Measurements from ENCODE around the gene FANCC.
"Not testable (repeated sequence)": the region's sequence is repeated elsewhere in the genome, so short reads cannot be mapped to it uniquely, and the experiment has no call there.

The FANCC gene

GRCh38 chr9:95217936-95218335, 99.6 kb downstream of the FANCC start:
- Histone ChIP-seq H3K4me1 (ENCODE audit: control insufficient read depth, insufficient read depth, low read length) (peaks cover 5% of the 10 kb centered on the region; the same call in 1 of the 2 replicates), H3K27me3 (ENCODE audit: control insufficient read depth, insufficient read depth, low read length) (no peaks in the 10 kb centered on the region), H3K9me3 (ENCODE audit: control insufficient read depth, insufficient read depth, low read length) (no peaks in the 10 kb centered on the region), H3K4me3 (ENCODE audit: low read length) (no peak overlapping the region), H3K27ac (ENCODE audit: low read length) (no peak overlapping the region), H3K36me3 (ENCODE audit: control insufficient read depth, insufficient read depth, low read length) (no peaks in the 10 kb centered on the region)
- no peak for DNase-seq (ENCODE audit: low read depth, low spot score)
- WGBS (ENCODE audit: insufficient coverage, insufficient read length) = no CpG with 5 or more reads among the region's 5 CpGs

- WGBS (ENCODE audit: insufficient coverage, insufficient read length) = no CpG with 5 or more reads among the region's 5 CpGs
- Histone ChIP-seq H3K4me1 (ENCODE audit: control insufficient read depth, insufficient read depth, low read length) (peaks cover 5% of the 10 kb centered on the region; the same call in 1 of the 2 replicates), H3K27ac (ENCODE audit: low read length) (no peak overlapping the region), H3K4me3 (ENCODE audit: low read length) (no peak overlapping the region), H3K9me3 (ENCODE audit: control insufficient read depth, insufficient read depth, low read length) (no peaks in the 10 kb centered on the region), H3K36me3 (ENCODE audit: control insufficient read depth, insufficient read depth, low read length) (no peaks in the 10 kb centered on the region), H3K27me3 (ENCODE audit: control insufficient read depth, insufficient read depth, low read length) (no peaks in the 10 kb centered on the region)
- no peak for DNase-seq (ENCODE audit: low read depth, low spot score)
Measured at GRCh38 chr9:95215336-95215898, 102.1 kb downstream of the FANCC start.

GRCh38 chr9:95213117-95213516, 104.4 kb downstream of the FANCC start:
- H3K36me3 ChIP-seq (ENCODE audit: control insufficient read depth, insufficient read depth, low read length) = no peaks in the 10 kb centered on the region
- H3K27me3 ChIP-seq (ENCODE audit: control insufficient read depth, insufficient read depth, low read length) = no peaks in the 10 kb centered on the region
- no peak overlapping the region for H3K27ac ChIP-seq (ENCODE audit: low read length)
- no peak for DNase-seq (ENCODE audit: low read depth, low spot score)
- no peaks in the 10 kb centered on the region for H3K9me3 ChIP-seq (ENCODE audit: control insufficient read depth, insufficient read depth, low read length)
- peaks cover 5% of the 10 kb centered on the region; the same call in 1 of the 2 replicates for H3K4me1 ChIP-seq (ENCODE audit: control insufficient read depth, insufficient read depth, low read length)
- H3K4me3 ChIP-seq (ENCODE audit: low read length) = no peak overlapping the region

GRCh38 chr9:95211028-95211427, 106.5 kb downstream of the FANCC start:
- H3K4me1 ChIP-seq (ENCODE audit: control insufficient read depth, insufficient read depth, low read length) = peaks cover 5% of the 10 kb centered on the region; the same call in 1 of the 2 replicates
- DNase-seq (ENCODE audit: low read depth, low spot score) = no peak
- no peaks in the 10 kb centered on the region for H3K36me3 ChIP-seq (ENCODE audit: control insufficient read depth, insufficient read depth, low read length)
- H3K4me3 ChIP-seq (ENCODE audit: low read length) = no peak overlapping the region
- H3K27me3 ChIP-seq (ENCODE audit: control insufficient read depth, insufficient read depth, low read length) = no peaks in the 10 kb centered on the region
- no CpG with 5 or more reads among the region's 1 CpG for WGBS (ENCODE audit: insufficient coverage, insufficient read length)
- no peak overlapping the region for H3K27ac ChIP-seq (ENCODE audit: low read length)
- H3K9me3 ChIP-seq (ENCODE audit: control insufficient read depth, insufficient read depth, low read length) = no peaks in the 10 kb centered on the region

GRCh38 chr9:95207403-95207802, 110.1 kb downstream of the FANCC start:
- Histone ChIP-seq H3K36me3 (ENCODE audit: control insufficient read depth, insufficient read depth, low read length) (no peaks in the 10 kb centered on the region), H3K9me3 (ENCODE audit: control insufficient read depth, insufficient read depth, low read length) (no peaks in the 10 kb centered on the region), H3K27ac (ENCODE audit: low read length) (no peak overlapping the region), H3K27me3 (ENCODE audit: control insufficient read depth, insufficient read depth, low read length) (no peaks in the 10 kb centered on the region), H3K4me1 (ENCODE audit: control insufficient read depth, insufficient read depth, low read length) (no peaks in the 10 kb centered on the region), H3K4me3 (ENCODE audit: low read length) (no peak overlapping the region)
- WGBS (ENCODE audit: insufficient coverage, insufficient read length) = no CpG with 5 or more reads among the region's 4 CpGs
- DNase-seq (ENCODE audit: low read depth, low spot score) = no peak

- DNase-seq (ENCODE audit: low read depth, low spot score) = no peak
- H3K4me3 ChIP-seq (ENCODE audit: low read length) = no peak overlapping the region
- no peaks in the 10 kb centered on the region for H3K4me1 ChIP-seq (ENCODE audit: control insufficient read depth, insufficient read depth, low read length)
- no peaks in the 10 kb centered on the region for H3K27me3 ChIP-seq (ENCODE audit: control insufficient read depth, insufficient read depth, low read length)
- no peaks in the 10 kb centered on the region for H3K36me3 ChIP-seq (ENCODE audit: control insufficient read depth, insufficient read depth, low read length)
- no CpG with 5 or more reads among the region's 8 CpGs for WGBS (ENCODE audit: insufficient coverage, insufficient read length)
- H3K9me3 ChIP-seq (ENCODE audit: control insufficient read depth, insufficient read depth, low read length) = no peaks in the 10 kb centered on the region
- H3K27ac ChIP-seq (ENCODE audit: low read length) = no peak overlapping the region
Measured at GRCh38 chr9:95206143-95206542, 111.4 kb downstream of the FANCC start.

GRCh38 chr9:95204710-95205109, 112.8 kb downstream of the FANCC start:
- H3K36me3 ChIP-seq (ENCODE audit: control insufficient read depth, insufficient read depth, low read length) = no peaks in the 10 kb centered on the region
- H3K4me3 ChIP-seq (ENCODE audit: low read length) = no peak overlapping the region
- no peak for DNase-seq (ENCODE audit: low read depth, low spot score)
- no peaks in the 10 kb centered on the region for H3K9me3 ChIP-seq (ENCODE audit: control insufficient read depth, insufficient read depth, low read length)
- H3K27ac ChIP-seq (ENCODE audit: low read length) = no peak overlapping the region
- no peaks in the 10 kb centered on the region for H3K27me3 ChIP-seq (ENCODE audit: control insufficient read depth, insufficient read depth, low read length)
- no CpG with 5 or more reads among the region's 2 CpGs for WGBS (ENCODE audit: insufficient coverage, insufficient read length)
- H3K4me1 ChIP-seq (ENCODE audit: control insufficient read depth, insufficient read depth, low read length) = no peaks in the 10 kb centered on the region

GRCh38 chr9:95204310-95204709, 113.2 kb downstream of the FANCC start:
- no peak for DNase-seq (ENCODE audit: low read depth, low spot score)
- H3K4me3 ChIP-seq (ENCODE audit: low read length) = no peak overlapping the region
- no peaks in the 10 kb centered on the region for H3K36me3 ChIP-seq (ENCODE audit: control insufficient read depth, insufficient read depth, low read length)
- H3K27me3 ChIP-seq (ENCODE audit: control insufficient read depth, insufficient read depth, low read length) = no peaks in the 10 kb centered on the region
- H3K4me1 ChIP-seq (ENCODE audit: control insufficient read depth, insufficient read depth, low read length) = peaks cover 1% of the 10 kb centered on the region; the same call in 1 of the 2 replicates
- no CpG with 5 or more reads among the region's 3 CpGs for WGBS (ENCODE audit: insufficient coverage, insufficient read length)
- H3K27ac ChIP-seq (ENCODE audit: low read length) = no peak overlapping the region
- H3K9me3 ChIP-seq (ENCODE audit: control insufficient read depth, insufficient read depth, low read length) = no peaks in the 10 kb centered on the region

GRCh38 chr9:95203019-95203418, 114.5 kb downstream of the FANCC start:
- not testable (repeated sequence) for DNase-seq (ENCODE audit: low read depth, low spot score); H3K36me3 ChIP-seq (ENCODE audit: control insufficient read depth, insufficient read depth, low read length); H3K4me1 ChIP-seq (ENCODE audit: control insufficient read depth, insufficient read depth, low read length); H3K27ac ChIP-seq (ENCODE audit: low read length); H3K4me3 ChIP-seq (ENCODE audit: low read length); H3K27me3 ChIP-seq (ENCODE audit: control insufficient read depth, insufficient read depth, low read length); H3K9me3 ChIP-seq (ENCODE audit: control insufficient read depth, insufficient read depth, low read length)
- no CpG with 5 or more reads among the region's 2 CpGs for WGBS (ENCODE audit: insufficient coverage, insufficient read length)

- no peak for DNase-seq (ENCODE audit: low read depth, low spot score)
- Histone ChIP-seq H3K4me1 (ENCODE audit: control insufficient read depth, insufficient read depth, low read length) (peaks cover 1% of the 10 kb centered on the region; the same call in 1 of the 2 replicates), H3K36me3 (ENCODE audit: control insufficient read depth, insufficient read depth, low read length) (no peaks in the 10 kb centered on the region), H3K27ac (ENCODE audit: low read length) (no peak overlapping the region), H3K27me3 (ENCODE audit: control insufficient read depth, insufficient read depth, low read length) (no peaks in the 10 kb centered on the region), H3K9me3 (ENCODE audit: control insufficient read depth, insufficient read depth, low read length) (no peaks in the 10 kb centered on the region), H3K4me3 (ENCODE audit: low read length) (no peak overlapping the region)
- no CpG with 5 or more reads among the region's 5 CpGs for WGBS (ENCODE audit: insufficient coverage, insufficient read length)
Measured at GRCh38 chr9:95202076-95202681, 115.3 kb downstream of the FANCC start.

GRCh38 chr9:95201206-95201605, 116.3 kb downstream of the FANCC start:
- H3K27ac ChIP-seq (ENCODE audit: low read length) = no peak overlapping the region
- no peaks in the 10 kb centered on the region for H3K9me3 ChIP-seq (ENCODE audit: control insufficient read depth, insufficient read depth, low read length)
- DNase-seq (ENCODE audit: low read depth, low spot score) = no peak
- peaks cover 1% of the 10 kb centered on the region; the same call in 1 of the 2 replicates for H3K4me1 ChIP-seq (ENCODE audit: control insufficient read depth, insufficient read depth, low read length)
- H3K4me3 ChIP-seq (ENCODE audit: low read length) = no peak overlapping the region
- H3K36me3 ChIP-seq (ENCODE audit: control insufficient read depth, insufficient read depth, low read length) = no peaks in the 10 kb centered on the region
- no peaks in the 10 kb centered on the region for H3K27me3 ChIP-seq (ENCODE audit: control insufficient read depth, insufficient read depth, low read length)
- no CpG with 5 or more reads among the region's 4 CpGs for WGBS (ENCODE audit: insufficient coverage, insufficient read length)
